ENCODE measurements around the gene TTC7B. TPM values are rescaled to one million over a fixed set of nuclear protein-coding genes. Genes with fewer than 3 reads are reported as not detected.

Gene TTC7B
- total and polyA plus RNA-seq, 2 donors (not counting 3 experiments of a cell fraction or from before 2014, with no cell fraction given): 46.8 to 76.5 TPM

- dilution Hi-C loops (cut with MboI; ENCODE audit: extremely low pct_ligation_motif_present, low sequenced_read_pairs) (no loop called here), intact Hi-C loops (cut with micrococcal nuclease) (no loop called here)
- no peak overlapping the region for H3K4me3 ChIP-seq (replicated peaks in 1 of 3; ENCODE audit: insufficient read depth in 1 of 3, low read depth in 1 of 3, low read length in 3 of 3)
- H3K27ac ChIP-seq (ENCODE audit: insufficient read depth, low read depth, low read length): no peak overlapping the region
- H3K9me3 ChIP-seq (replicated peaks; ENCODE audit: control insufficient read depth, insufficient read depth, low read length): no peaks in the 10 kb centered on the region
- TF ChIP-seq CTCF (IDR thresholded peaks at IDR 0.05; ENCODE audit: extremely low read depth in 1 of 2, insufficient read depth in 1 of 2, low read depth in 1 of 2, low read length in 2 of 2): no peak
- no peak for TF ChIP-seq FOS (IDR thresholded peaks at IDR 0.05; ENCODE audit: borderline replicate concordance, insufficient read depth, low read length)
- TF ChIP-seq JUN (IDR thresholded peaks at IDR 0.05; ENCODE audit: borderline replicate concordance, insufficient read depth, insufficient read length, low read depth): no peak
- TF ChIP-seq MAX (IDR thresholded peaks at IDR 0.05; ENCODE audit: insufficient read depth, insufficient read length): no peak
- no peak for TF ChIP-seq MYC (IDR thresholded peaks at IDR 0.05; ENCODE audit: low read depth, low read length)
- no peak for TF ChIP-seq POLR2AphosphoS5 (IDR thresholded peaks at IDR 0.05; ENCODE audit: insufficient read depth, low read depth, low read length)
- no peak for TF ChIP-seq GATA2 (IDR thresholded peaks at IDR 0.05; ENCODE audit: insufficient read depth, insufficient read length, low read depth, low read length)
- no peak for TF ChIP-seq EZH2 (IDR thresholded peaks at IDR 0.05; ENCODE audit: borderline replicate concordance, low read depth, low read length, severe bottlenecking)
- TF ChIP-seq POLR2A (IDR thresholded peaks at IDR 0.05; ENCODE audit: low read depth, low read length): no peak
- no peaks in the 10 kb centered on the region for H3K4me1 ChIP-seq (ENCODE audit: control insufficient read depth, extremely low read depth, insufficient read depth, low read length)
- DNase-seq (ENCODE audit: low read depth, low spot score) (no peak), FAIRE-seq (no peak)
- H4K20me1 ChIP-seq (replicated peaks; ENCODE audit: control insufficient read depth, extremely low read depth, insufficient read depth, low read length): no peaks in the 10 kb centered on the region
- no peaks in the 10 kb centered on the region for H3K9me1 ChIP-seq (replicated peaks; ENCODE audit: control insufficient read depth, extremely low read depth, insufficient read depth, low read length)
- no TSS peak for BruUV-seq (replicated peaks)
- H3K36me3 ChIP-seq (ENCODE audit: control insufficient read depth in 2 of 2, extremely low read depth in 1 of 2, insufficient read depth in 2 of 2, low read length in 2 of 2): peaks cover 0 to 2% of the 10 kb centered on the region in 2 experiments
- H3K9ac ChIP-seq (replicated peaks; ENCODE audit: extremely low read depth, insufficient read depth, low read length): no peak overlapping the region
- no peak overlapping the region for H2AFZ ChIP-seq (ENCODE audit: low read depth, low read length)
- no peaks in the 10 kb centered on the region for H3K27me3 ChIP-seq (ENCODE audit: control insufficient read depth in 2 of 2, insufficient read depth in 2 of 2, low read length in 2 of 2)
- no peaks in the 10 kb centered on the region for H3K79me2 ChIP-seq (ENCODE audit: control insufficient read depth, insufficient read depth, low read length)
- ChIA-PET CTCF (interaction anchor here (1.1 to 1.5 kb wide), 2 partner anchors 10 to 154 kb away, joined by 4 to 7 read pairs; no protein-coding TSS in a partner anchor), POLR2A (no interaction called here)
- H3K4me2 ChIP-seq (ENCODE audit: insufficient read depth, low read length): no peak overlapping the region
These were observed 262.3 kb downstream of the TTC7B start for GRCh38 chr14:90553921-90554336.

All from endothelial cell of umbilical vein (primary cell).